HEK293 (cell line): Measurements from ENCODE around the gene CPNE9.

Experiments
- ATF2 ChIP-seq: fragments of 450-650 bp; formaldehyde crosslinking; IDR thresholded peaks from 2 replicates; pipeline ENCODE4 v1.5.1; 2016; ENCODE audit warnings: missing biosample characterization, missing genetic modification characterization, low read depth
- CTCF ChIP-seq: fragments of 450-650 bp; formaldehyde crosslinking; IDR thresholded peaks from 2 replicates; pipeline ENCODE4 v1.5.1; 2016; ENCODE audit warnings: missing biosample characterization, missing genetic modification characterization
- MEIS1 ChIP-seq: sonication (generic); formaldehyde crosslinking; IDR thresholded peaks from 2 replicates; pipeline ENCODE4 v1.8.1; 2022; ENCODE audit warnings: missing genetic modification reagents, mild to moderate bottlenecking, borderline replicate concordance
- REST ChIP-seq: fragments of 450-650 bp; formaldehyde crosslinking; IDR thresholded peaks from 2 replicates; pipeline ENCODE4 v1.5.1; 2016; ENCODE audit warnings: missing biosample characterization, missing genetic modification characterization
- TCF7L2 ChIP-seq: IDR thresholded peaks from 2 replicates; pipeline ENCODE4 v1.6.1; 2011; ENCODE audit warnings: low read depth, mild to moderate bottlenecking, inconsistent platforms, low read length, moderate library complexity, borderline replicate concordance
- ZBTB49 ChIP-seq: fragments of 450-650 bp; formaldehyde crosslinking; IDR thresholded peaks from 2 replicates; pipeline ENCODE4 v1.5.1; 2016; ENCODE audit warnings: missing biosample characterization, missing genetic modification characterization, low read depth
- ZNF202 ChIP-seq: fragments of 450-650 bp; formaldehyde crosslinking; IDR thresholded peaks from 2 replicates; pipeline ENCODE4 v1.5.1; 2016; ENCODE audit warnings: missing biosample characterization, missing genetic modification characterization, borderline replicate concordance
- ZNF211 ChIP-seq: fragments of 450-650 bp; formaldehyde crosslinking; IDR thresholded peaks from 2 replicates; pipeline ENCODE4 v1.5.1; 2016; ENCODE audit warnings: low read depth, missing biosample characterization, missing genetic modification characterization
- ZNF274 ChIP-seq, 2 experiments: fragments of 200-500 bp in 1 of 2; fragments of 450-650 bp in 1 of 2; sonication (Bioruptor generic) in 1 of 2; formaldehyde crosslinking in 1 of 2; IDR thresholded peaks; 2 replicates each; pipeline versions ENCODE4 v1.5.1 to v1.6.1; 2014 to 2016; ENCODE audit warnings: borderline replicate concordance in 1 of 2, inconsistent platforms in 1 of 2, low read length in 1 of 2, missing biosample characterization in 1 of 2, missing genetic modification characterization in 1 of 2
- ZNF623 ChIP-seq: fragments of 450-650 bp; formaldehyde crosslinking; IDR thresholded peaks from 2 replicates; pipeline ENCODE4 v1.5.1; 2016; ENCODE audit warnings: missing biosample characterization, missing genetic modification characterization
- ZSCAN18 ChIP-seq: fragments of 450-650 bp; formaldehyde crosslinking; IDR thresholded peaks from 2 replicates; pipeline ENCODE4 v1.5.1; 2016; ENCODE audit warnings: missing biosample characterization, missing genetic modification characterization

GRCh38 chr3:9681723-9682081, 21.9 kb upstream of the CPNE9 start:
- TF ChIP-seq CTCF (tag by site-specific recombination) (no peak), ZNF623 (tag by site-specific recombination) (no peak), MEIS1 (CRISPR knock-in tag) (no peak), ZBTB49 (tag by site-specific recombination) (no peak), ZNF211 (tag by site-specific recombination) (no peak), ATF2 (tag by site-specific recombination) (no peak), ZSCAN18 (tag by site-specific recombination) (no peak), ZNF274 (IDR thresholded peaks at IDR 0.05; ENCODE audit: low read length) (no peak), ZNF274 (tag by site-specific recombination; IDR thresholded peaks at IDR 0.05; ENCODE audit: borderline replicate concordance) (no peak), ZNF202 (tag by site-specific recombination) (no peak), TCF7L2 (no peak), REST (no peak)
